B cell (primary cell): ENCODE results near the gene SPDYC. TPM values are rescaled to one million over a fixed set of nuclear protein-coding genes. Genes with fewer than 3 reads are reported as not detected.

Experiments
- ATAC-seq: fragments of 200-7000 bp; cut with Tn5 transposase; one replicate; pipeline ENCODE4 v1.10.0; 2021; ENCODE audit warnings: low read depth, mild to moderate bottlenecking, moderate number of reproducible peaks, moderate library complexity
- CTCF ChIA-PET: fragments of 350-600 bp; sonication (Branson Sonifier 250); formaldehyde crosslinking; loops from one replicate; lab custom pipeline; 2021; ENCODE audit warnings: antibody characterized with exemption, inconsistent platforms; lab: Charles Lee
- POLR2A ChIA-PET: fragments of 350-600 bp; sonication (Branson Sonifier 250); formaldehyde crosslinking; loops from one replicate; lab custom pipeline; 2021; ENCODE audit warnings: antibody characterized with exemption; lab: Charles Lee
- DNase-seq: peaks from one replicate; pipeline ENCODE4 v3.0.0; 2013
- H2AFZ ChIP-seq: 2 replicates; pipeline ENCODE4 v1.6.1; 2012; ENCODE audit warnings: mild to moderate bottlenecking, low read depth, low read length; ENCODE audit not compliant: insufficient read depth, poor library complexity, severe bottlenecking
- H3K27ac ChIP-seq, 2 donors: 1 replicate in 1 of 2; 2 replicates in 1 of 2; pipeline ENCODE4 v1.5.1; 2012 to 2013; ENCODE audit warnings: low read length in 2 of 2, mild to moderate bottlenecking in 2 of 2, moderate library complexity in 1 of 2
- H3K27me3 ChIP-seq, 4 experiments: fragments of 200-600 bp in 1 of 4; sonication (generic) in 1 of 4; replicated peaks in 1 of 4; 1 replicate in 2 of 4; 2 replicates in 2 of 4; pipeline versions ENCODE4 v1.6.1 to v1.7.0; 2013 to 2016; ENCODE audit warnings: low read length in 3 of 4, mild to moderate bottlenecking in 2 of 4, mixed read lengths in 1 of 4, moderate library complexity in 1 of 4; ENCODE audit not compliant: insufficient read depth in 4 of 4, control insufficient read depth in 3 of 4; ENCODE audit errors: control extremely low read depth in 1 of 4
- H3K36me3 ChIP-seq, 2 experiments: replicated peaks in 1 of 2; 1 replicate in 1 of 2; 2 replicates in 1 of 2; pipeline versions ENCODE4 v1.6.1 to v1.7.1; 2013; ENCODE audit warnings: low read length in 1 of 2; ENCODE audit not compliant: insufficient read depth in 2 of 2, control insufficient read depth in 1 of 2; ENCODE audit errors: control extremely low read depth in 1 of 2, extremely low read depth in 1 of 2
- H3K4me1 ChIP-seq, 2 donors: fragments of 200-600 bp in 1 of 2; sonication (generic) in 1 of 2; 1 replicate in 1 of 2; 2 replicates in 1 of 2; pipeline versions ENCODE4 v1.5.1 to v1.6.1; 2013 to 2017; ENCODE audit warnings: low read length in 2 of 2; ENCODE audit not compliant: control insufficient read depth in 2 of 2, insufficient read depth in 2 of 2
- H3K4me2 ChIP-seq: replicated peaks from 2 replicates; pipeline ENCODE3; 2012; ENCODE audit warnings: mild to moderate bottlenecking, low read depth, low read length; ENCODE audit not compliant: poor library complexity, severe bottlenecking
- H3K4me3 ChIP-seq, 5 experiments: fragments of 200-600 bp in 1 of 5; sonication (generic) in 1 of 5; 1 replicate in 3 of 5; 2 replicates in 2 of 5; pipeline versions ENCODE4 v1.5.1 to v1.7.0; 2011 to 2016; ENCODE audit warnings: low read length in 4 of 5, mild to moderate bottlenecking in 4 of 5, low read depth in 2 of 5, control low read depth in 1 of 5, moderate library complexity in 1 of 5; ENCODE audit not compliant: insufficient read depth in 1 of 5; ENCODE audit errors: control extremely low read depth in 1 of 5, extremely low read depth in 1 of 5
- H3K79me2 ChIP-seq: fragments of 200-600 bp; sonication (generic); one replicate; pipeline ENCODE4 v1.6.0; 2016; ENCODE audit warnings: low read length; ENCODE audit not compliant: control insufficient read depth, insufficient read depth
- H3K9ac ChIP-seq: fragments of 200-600 bp; sonication (generic); 2 replicates; pipeline ENCODE4 v1.6.1; 2017; ENCODE audit warnings: mild to moderate bottlenecking, low read length, moderate library complexity
- H3K9me3 ChIP-seq, 3 donors: one replicate each; pipeline versions ENCODE4 v1.6.1 to v1.7.1; 2013; ENCODE audit warnings: low read length in 2 of 3; ENCODE audit not compliant: control insufficient read depth in 2 of 3, insufficient read depth in 1 of 3; ENCODE audit errors: control extremely low read depth in 1 of 3
- H4K20me1 ChIP-seq: 2 replicates; pipeline ENCODE4 v1.6.0; 2012; ENCODE audit warnings: mild to moderate bottlenecking, low read length; ENCODE audit not compliant: insufficient read depth, control insufficient read depth, poor library complexity, severe bottlenecking
- H3K27ac Mint-ChIP-seq: one replicate; pipeline ENCODE4 v1.8.0; 2021; ENCODE audit warnings: mixed read lengths
- H3K27me3 Mint-ChIP-seq: one replicate; pipeline ENCODE4 v1.8.0; 2021; ENCODE audit warnings: mixed read lengths
- H3K4me1 Mint-ChIP-seq: one replicate; pipeline ENCODE4 v1.8.0; 2021; ENCODE audit warnings: mixed read lengths
- H3K4me3 Mint-ChIP-seq: one replicate; pipeline ENCODE4 v1.8.0; 2021; ENCODE audit warnings: mixed read lengths
- H3K9me3 Mint-ChIP-seq: one replicate; pipeline ENCODE4 v1.8.0; 2022; ENCODE audit warnings: mixed read lengths; ENCODE audit not compliant: insufficient read depth
- CTCF ChIP-seq: fragments of 200-600 bp; IDR thresholded peaks from one replicate; pipeline ENCODE4 v1.8.0; 2022; ENCODE audit warnings: antibody characterized with exemption, mild to moderate bottlenecking
- EZH2 ChIP-seq: IDR thresholded peaks from 2 replicates; pipeline ENCODE4 v1.6.1; 2012; ENCODE audit warnings: borderline replicate concordance, low read depth, mild to moderate bottlenecking, moderate library complexity, low read length; ENCODE audit not compliant: insufficient read depth, poor library complexity, severe bottlenecking
- WGBS: methylation state at CpG from one replicate; pipeline ENCODE4 v1.1.5; 2013; ENCODE audit warnings: missing lambda C conversion rate; ENCODE audit not compliant: insufficient coverage; 5-methylcytosine and 5-hydroxymethylcytosine counted together
- intact Hi-C: fragments of 100-400 bp; cut with micrococcal nuclease; formaldehyde crosslinking; loops from one replicate; pipeline ENCODE4 v1.10.0; 2022
- polyA plus RNA-seq: library from polyadenylated mRNA; depleted of rRNA; stranded (reverse); fragments of >200 nt; gene quantifications from 2 replicates; pipeline ENCODE4 v1.2.3, GENCODE V29; 2012
- total RNA-seq, 2 donors: library from RNA; stranded (reverse); fragments of 120-200 nt in 1 of 2; gene quantifications; 1 replicate in 1 of 2; 2 replicates in 1 of 2; pipeline versions ENCODE4 v1.2.3 to v1.2.4, GENCODE V29; 2013 to 2022

The SPDYC gene
- total and polyA plus RNA-seq, 2 donors (not counting 1 experiment from before 2014, with no cell fraction given), result not detected

- POLR2A ChIA-PET, result no interaction called here
- Histone ChIP-seq H2AFZ (no peak overlapping the region), H3K36me3 (peaks cover 6 to 82% of the 10 kb centered on the region in 2 experiments), H3K4me3 (no peak overlapping the region), H3K4me1 (no peaks in the 10 kb centered on the region), H3K9me3 (no peaks in the 10 kb centered on the region), H3K79me2 (peaks cover 17% of the 10 kb centered on the region), H4K20me1 (peaks cover 21% of the 10 kb centered on the region), H3K27ac (no peak overlapping the region), H3K9ac (no peak overlapping the region), H3K4me2 (no peak overlapping the region), H3K27me3 (no peaks in the 10 kb centered on the region)
- Mint-ChIP-seq H3K9me3 (no peaks in the 10 kb centered on the region), H3K4me1 (no peaks in the 10 kb centered on the region), H3K27me3 (no peaks in the 10 kb centered on the region), H3K4me3 (no peak overlapping the region), H3K27ac (no peak overlapping the region)
- intact Hi-C loops, result no loop called here
- no peak for TF ChIP-seq CTCF
- TF ChIP-seq EZH2, result no peak
- WGBS, result 96% methylated on average over 14 of the region's 17 CpGs
- DNase-seq, result no peak
- ATAC-seq, result no peak
- CTCF ChIA-PET, result interaction anchor here (0.8 to 0.9 kb wide), 2 partner anchors 9 to 61 kb away, joined by 3 read pairs; no protein-coding TSS in a partner anchor
Observed at GRCh38 chr11:65206441-65206841, 36.4 kb downstream of the SPDYC start.

- Histone ChIP-seq H4K20me1 (peaks cover 21% of the 10 kb centered on the region), H3K27ac (no peak overlapping the region), H3K4me2 (no peak overlapping the region), H3K27me3 (no peaks in the 10 kb centered on the region), H3K9ac (no peak overlapping the region), H3K4me3 (no peak overlapping the region), H3K9me3 (no peaks in the 10 kb centered on the region), H3K79me2 (peaks cover 17% of the 10 kb centered on the region), H3K4me1 (no peaks in the 10 kb centered on the region), H3K36me3 (peaks cover 6 to 84% of the 10 kb centered on the region in 2 experiments), H2AFZ (no peak overlapping the region)
- ChIA-PET CTCF (no interaction called here), POLR2A (interaction anchor here (0.7 kb wide), 1 partner anchor 171 kb away, joined by 8 read pairs; no protein-coding TSS in a partner anchor)
- DNase-seq (no peak), ATAC-seq (no peak)
- no peak overlapping the region for H3K27ac Mint-ChIP-seq
- 95% methylated on average over 3 of the region's 7 CpGs for WGBS
- no peaks in the 10 kb centered on the region for H3K4me1 Mint-ChIP-seq
- TF ChIP-seq CTCF, result no peak
- TF ChIP-seq EZH2, result no peak
- no peak overlapping the region for H3K4me3 Mint-ChIP-seq
- intact Hi-C loops, result no loop called here
- H3K27me3 Mint-ChIP-seq, result no peaks in the 10 kb centered on the region
- no peaks in the 10 kb centered on the region for H3K9me3 Mint-ChIP-seq
Observed at GRCh38 chr11:65206901-65207300, 36.9 kb downstream of the SPDYC start.
